ENCODE results near the gene PROCA1.

The PROCA1 gene

DNA sequence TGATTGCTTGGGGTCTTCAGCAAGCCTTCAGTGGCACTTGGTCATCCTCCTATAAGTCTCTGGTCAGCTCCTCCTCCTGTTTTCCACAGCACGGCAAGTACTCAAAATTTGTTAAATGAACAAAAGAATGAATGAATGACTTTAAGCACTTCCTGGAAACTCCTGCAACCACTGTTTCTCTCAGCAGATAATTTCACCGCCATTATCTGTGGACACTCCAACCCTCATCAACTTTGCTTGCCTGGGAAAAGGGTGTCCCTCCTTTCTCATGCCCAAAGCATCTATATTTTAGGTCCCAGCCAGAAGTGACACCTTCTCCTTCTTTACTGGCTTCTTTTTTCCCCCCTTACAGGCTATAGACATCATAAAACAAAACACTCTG is 4.4 kb downstream of the PROCA1 start:
- DNase-seq (ENCODE audit: low read depth) = no peak

DNA sequence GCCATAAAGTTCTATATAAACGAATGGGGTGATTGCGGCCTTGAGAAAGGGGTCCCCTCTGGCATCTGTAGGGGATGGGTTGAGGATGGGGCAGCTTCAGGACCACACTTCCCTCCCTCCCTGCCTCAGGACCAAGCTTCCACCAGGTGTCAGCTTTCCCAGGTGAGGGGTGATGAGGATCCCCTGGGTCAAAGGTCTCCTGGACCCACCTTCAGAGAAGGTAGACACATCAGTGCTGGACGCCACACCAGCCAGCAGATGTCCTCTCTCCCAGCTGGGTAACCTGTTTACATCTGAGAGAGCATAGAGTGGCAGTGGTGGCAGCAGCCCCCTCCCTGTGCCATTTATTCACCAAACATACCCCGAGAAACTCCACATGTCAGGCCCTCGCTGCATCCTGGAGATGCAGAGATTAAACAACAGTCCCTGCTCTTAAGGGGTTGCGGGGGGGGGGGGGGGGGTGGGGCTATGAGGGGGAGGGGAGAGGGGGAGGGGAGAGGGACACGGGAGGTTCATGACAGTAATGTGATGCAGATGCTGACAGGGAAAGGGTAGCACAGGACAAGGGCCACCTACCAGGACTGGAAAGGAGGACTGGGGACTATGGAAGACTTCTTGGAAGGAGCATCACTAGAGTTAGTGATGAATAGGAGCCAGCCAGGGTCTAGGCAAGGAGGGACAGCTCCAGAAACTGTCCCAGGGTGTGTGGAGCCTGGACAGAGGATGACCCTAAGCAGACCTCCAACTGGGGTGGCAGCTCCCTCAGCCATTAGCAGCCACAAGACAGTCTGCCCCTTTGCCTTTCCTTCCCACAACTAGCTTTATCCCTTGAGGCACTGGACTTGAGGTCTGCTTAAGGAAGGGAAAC is 5.0 kb downstream of the PROCA1 start:
- DNase-seq (ENCODE audit: low read depth) = no peak

DNA sequence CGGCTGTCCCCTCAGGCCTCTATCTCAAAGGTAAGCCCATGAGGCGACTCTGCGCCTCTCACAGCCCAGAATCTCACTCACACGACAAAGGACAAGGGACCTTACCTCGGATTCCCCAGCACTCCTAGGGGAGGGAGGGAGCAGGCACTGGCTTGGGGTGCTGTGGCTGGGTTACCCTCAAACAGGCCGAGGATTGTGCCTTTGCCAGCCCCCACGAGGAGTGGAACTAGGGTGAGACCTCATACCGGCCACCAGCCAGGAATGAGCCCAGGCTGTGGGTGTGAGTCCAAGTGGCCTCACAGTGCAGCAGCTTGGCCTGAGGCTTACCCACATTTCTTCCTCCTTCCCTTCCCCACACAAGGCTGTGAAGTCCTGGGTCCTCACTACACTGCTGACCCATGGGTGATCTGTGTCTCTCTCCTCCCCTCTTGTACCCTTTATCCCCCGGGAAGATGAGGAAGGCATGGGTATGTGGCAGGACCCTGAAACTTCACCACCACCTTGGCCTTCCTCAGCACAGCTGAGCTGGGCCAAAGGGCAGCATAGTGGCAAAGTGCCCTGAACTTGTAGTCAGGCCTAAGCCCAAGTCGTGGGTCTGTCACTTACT is 5.9 kb downstream of the PROCA1 start:
- DNase-seq (ENCODE audit: low read depth) = no peak

DNA sequence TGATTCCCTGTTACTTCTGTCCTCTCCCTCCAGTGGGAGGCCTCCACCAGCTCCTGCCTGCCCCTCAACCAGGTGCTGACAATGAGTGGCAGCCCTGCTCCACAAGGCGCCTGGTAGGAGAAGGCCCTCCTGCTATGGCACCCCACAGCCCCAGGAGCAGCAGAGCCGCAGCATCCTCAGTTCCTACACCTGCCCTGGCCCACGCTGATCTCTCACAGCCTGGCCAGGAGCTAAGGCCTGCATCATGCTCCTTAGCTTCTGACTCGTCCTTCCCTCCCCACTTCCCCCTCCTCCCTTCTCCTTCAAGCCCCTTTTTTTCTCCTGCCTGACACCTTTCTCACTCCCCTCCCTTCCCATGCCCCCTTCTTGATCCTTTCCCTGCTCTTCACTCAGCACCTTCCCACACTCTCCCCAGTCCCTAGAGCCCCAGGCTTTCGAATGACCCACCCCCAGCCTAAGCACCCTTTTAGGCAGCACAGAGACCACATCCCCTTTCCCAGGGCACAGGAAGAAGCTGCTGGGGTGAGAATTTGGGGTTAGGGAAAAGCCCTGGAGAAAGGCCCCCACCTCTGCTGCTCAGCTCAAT is 6.5 kb downstream of the PROCA1 start:
- DNase-seq (ENCODE audit: low read depth) = no peak

DNA sequence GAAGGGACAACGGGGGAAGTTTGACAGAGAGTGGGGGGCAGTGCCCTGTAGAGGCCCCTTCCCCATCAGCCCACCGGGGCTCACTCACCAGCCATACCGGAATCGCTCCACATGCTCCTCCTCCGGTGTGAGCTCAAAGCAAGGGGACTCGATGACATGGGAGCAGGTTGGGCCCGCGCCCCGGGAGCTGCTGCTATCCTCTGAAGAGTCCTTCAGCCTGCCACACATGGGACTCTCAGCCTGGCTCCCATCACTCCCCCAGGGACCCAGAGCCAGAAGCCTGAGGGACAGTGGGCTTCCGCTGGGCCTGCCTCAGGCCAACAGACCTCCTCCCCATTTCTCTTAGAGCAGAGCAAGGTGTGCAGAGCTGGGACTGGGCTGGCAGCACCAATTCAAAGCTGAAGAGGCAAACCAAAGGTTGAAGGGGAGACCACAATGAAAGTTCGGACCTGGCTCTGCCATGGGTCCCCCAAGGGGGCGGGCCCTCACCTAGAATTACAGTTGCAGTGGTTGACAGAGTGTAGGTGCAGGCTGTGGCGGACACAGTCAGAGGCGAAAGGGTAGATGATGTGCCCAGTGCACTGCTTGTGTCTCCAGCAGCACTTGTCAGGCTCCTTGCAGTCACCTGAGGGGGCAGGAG is 7.3 kb downstream of the PROCA1 start:
- DNase-seq (ENCODE audit: low read depth) = no peak

DNA sequence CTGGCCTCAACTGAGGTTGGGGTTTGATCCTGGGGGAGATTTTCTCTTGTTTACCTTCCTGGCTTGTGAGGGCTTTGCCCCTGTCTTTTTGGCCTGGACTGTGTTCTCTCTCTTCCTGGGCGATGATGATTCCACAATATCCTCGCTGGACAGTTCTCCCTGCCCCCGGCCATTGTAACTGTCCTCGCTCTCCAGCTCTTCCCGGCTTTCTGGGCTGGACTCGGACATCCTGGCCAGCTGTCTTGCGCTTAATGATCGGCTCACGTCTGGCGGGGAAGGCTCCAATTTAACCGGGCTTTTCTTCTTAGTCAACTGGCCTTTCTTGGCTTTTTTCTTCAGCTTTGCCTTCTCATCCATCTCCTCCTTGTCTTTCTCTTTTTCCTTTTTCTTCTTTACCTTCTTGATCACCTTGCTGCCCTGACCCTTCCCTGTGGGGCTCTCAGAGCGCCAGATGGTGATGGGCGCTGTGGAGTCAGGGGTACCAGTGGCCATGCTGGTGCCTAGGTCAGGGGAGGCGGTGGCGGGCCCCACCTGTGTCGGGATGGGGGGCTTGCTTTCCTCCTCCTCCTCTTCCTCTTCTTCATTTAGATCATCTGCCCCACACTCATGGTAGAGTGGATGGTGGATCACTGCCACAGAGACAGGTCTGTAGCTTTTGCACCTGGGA is 8.0 kb downstream of the PROCA1 start:
- no peak for DNase-seq (ENCODE audit: low read depth)

DNA sequence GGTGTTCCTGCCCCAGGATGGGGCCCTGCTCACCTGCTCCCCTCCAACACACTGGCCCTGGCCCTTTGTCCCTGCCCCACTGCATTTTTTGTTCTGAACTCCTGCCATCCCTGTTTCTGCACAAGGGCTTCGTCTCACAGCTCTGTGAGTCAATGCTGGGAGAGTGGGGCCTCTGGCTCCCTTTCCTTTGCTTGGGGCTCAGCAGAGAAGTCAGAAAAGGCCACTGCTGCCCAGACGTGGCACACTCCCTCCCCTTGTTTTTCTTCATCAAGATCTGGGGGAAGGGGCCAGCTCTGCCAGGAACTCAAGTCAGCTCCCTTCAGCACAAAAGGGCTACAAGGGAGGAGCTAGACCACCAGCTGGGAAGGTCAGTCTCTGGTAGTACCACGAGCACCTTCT is 8.9 kb downstream of the PROCA1 start:
- DNase-seq (ENCODE audit: low read depth) = no peak

DNA sequence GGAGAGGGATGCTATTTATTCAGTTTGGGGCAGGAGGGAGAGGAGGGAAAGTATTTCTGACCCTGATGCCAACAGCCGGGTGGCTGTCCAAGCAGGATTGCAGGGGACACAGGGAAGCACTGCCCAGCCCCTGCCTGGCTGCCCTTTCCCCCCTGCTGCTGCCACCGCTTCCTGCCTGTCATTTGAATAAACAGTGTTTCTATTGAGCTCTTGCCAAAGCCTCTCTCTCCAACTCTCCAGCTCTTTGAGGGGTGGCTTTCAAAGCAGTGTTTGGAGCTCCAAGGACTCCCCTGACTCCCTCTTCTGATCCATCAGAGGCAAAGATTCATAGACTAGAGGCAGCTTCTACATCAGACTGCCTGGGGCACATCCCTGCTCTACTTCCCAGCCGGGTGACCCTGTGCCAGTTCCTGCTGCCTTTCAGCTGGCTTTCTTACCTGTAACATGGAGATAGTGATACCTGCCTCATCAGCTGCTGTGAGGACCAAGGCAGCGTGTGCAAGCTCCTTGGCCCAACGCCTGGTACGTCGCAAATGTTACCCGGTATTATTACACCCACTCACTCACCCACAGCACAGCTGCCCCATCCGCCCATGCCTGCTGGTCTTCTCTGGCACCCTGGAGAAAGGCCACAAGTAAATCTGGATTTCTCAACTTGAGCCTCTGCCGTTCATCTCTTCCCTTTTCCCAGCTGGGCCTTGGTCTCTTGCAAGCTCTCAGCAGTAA is 9.5 kb downstream of the PROCA1 start:
- DNase-seq (ENCODE audit: low read depth) = no peak

DNA sequence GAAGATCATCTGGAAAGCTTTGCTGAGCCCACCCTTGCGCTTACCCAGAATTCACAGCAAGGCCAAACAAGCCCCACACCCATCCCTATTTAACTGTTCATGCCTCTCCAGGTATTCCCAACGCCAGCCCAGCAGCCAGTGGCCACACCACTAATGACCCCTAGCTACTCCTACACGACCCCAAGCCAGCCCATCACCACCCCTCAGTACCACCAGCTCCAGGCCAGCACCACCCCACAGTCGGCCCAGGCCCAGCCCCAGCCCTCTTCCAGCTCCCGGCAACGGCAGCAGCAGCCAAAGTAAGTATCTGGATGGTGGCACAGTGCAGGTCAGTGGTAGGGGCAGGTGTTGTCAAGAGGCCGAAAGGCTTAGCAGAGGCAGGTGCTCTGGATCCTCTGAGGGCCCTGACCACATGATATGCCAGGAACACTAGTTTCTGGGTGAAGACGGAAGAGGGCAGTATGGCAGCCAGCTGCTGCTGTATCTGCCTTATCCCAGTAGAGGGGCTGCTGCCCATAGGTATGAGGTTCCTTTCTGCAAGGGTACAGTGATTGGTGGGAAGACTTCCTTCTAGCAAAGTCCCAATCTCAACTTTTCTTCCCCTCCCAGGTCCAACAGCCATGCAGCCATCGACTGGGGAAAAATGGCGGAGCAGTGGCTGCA is 10.7 kb downstream of the PROCA1 start:
- DNase-seq (ENCODE audit: low read depth) = no peak

DNA sequence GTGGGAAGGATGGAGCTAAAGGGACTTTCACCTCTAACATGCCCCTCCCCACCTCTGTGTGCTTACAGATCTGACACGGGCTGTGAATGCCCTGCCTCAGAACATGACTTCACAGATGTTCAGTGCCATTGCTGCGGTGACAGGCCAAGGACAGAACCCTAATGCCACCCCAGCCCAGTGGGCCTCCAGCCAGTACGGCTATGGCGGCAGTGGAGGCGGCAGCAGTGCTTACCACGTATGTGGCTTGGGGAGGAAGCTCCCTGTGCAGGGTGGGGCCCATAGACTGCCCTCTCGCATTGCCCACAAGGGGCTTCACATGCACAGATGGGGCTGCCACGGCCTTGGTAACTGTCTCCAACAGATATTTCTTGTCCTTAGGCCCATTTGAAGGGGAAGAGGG is 11.4 kb downstream of the PROCA1 start:
- no peak for DNase-seq (ENCODE audit: low read depth)

DNA sequence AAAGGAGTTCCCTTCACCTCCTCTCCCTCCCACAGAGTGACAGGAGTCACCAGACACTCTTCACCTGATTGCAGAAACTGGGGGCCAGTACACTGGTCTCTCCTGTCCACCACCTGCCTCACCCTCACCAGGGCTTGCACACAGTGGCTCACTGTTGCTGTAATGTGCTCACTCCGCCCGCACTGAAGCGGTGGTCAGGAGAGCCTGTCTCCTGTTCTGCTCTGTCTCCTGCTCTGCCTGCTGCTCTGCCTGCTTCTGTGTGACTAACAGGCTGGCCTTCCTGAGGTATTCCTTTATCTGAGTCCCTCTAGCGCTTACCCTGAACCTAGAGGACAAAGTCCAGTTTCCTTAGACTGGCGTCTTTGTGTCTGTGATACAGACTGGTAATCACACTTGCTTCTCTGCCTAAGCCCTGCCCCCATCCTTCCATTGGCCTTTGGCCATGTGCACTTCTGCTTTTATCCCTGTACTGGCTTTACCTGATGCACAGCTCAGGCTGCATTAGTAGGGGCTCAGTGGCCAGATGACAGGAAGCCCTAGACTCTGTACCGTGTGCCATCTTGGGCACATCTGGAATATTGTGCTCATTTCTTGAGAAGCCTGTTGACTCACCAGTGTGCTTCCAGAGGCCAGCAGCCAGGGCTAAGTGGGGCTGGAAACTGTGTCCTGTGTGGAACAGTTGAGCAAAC is 13.3 kb downstream of the PROCA1 start:
- DNase-seq (ENCODE audit: low read depth) = no peak

DNA sequence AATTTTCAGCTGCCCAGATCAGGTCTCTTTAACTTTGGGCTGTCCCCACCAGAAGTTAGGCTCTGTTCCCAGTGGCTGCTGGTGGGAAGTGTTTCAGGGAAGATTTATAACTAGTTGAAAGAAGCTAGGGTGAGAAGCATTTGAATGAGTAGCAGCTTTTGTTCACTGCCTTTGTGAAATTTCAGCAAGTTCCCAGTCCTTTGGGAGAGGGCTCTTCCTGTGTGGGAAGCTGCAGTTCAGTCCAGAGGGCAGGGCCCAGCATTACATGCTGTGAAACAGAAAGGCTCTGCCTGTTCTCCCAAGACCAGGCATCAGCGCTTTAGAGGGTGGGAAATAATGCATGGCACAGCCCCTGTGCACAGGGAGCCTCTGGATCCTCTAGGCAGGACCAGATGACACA is 17.8 kb downstream of the PROCA1 start:
- no peak for DNase-seq (ENCODE audit: low read depth)

DNA sequence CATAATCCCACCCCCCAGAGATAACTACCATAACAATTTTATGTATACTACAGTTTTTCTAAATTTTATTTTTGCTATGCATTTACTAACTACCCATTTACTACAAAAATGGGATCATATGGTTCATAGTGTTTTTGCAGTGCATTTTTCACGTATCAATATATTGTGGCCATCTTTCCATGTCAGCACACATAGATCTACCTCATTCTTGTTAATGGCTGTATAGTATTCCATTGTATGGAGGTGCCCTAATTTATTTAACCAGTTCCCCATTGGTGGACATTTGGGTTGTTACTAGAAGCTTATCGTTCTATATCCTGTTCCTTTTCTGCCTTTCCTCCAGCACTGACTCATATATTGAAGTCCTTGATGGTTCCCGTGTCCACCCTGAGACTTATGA is 22.7 kb downstream of the PROCA1 start:
- no peak for DNase-seq (ENCODE audit: low read depth)

DNA sequence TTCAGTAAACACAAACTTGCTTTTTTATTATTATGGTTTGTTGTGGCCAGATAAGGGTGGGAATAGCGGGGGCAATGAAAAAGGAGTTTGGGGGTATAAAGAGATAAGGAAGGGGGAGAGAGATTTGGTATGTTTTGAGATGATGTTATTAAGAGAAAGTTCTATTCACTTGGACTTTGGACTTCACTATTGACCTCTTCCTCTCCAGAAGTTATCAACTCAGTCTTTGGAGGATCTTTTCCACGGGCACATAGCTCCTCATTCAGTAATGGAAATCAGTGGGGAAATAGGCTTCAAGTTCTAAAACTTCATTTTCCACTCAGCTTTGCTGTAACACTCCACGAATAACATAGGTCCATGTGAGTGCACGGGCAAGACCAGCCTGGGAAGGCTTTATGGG is 23.2 kb downstream of the PROCA1 start:
- no peak for DNase-seq (ENCODE audit: low read depth)

DNA sequence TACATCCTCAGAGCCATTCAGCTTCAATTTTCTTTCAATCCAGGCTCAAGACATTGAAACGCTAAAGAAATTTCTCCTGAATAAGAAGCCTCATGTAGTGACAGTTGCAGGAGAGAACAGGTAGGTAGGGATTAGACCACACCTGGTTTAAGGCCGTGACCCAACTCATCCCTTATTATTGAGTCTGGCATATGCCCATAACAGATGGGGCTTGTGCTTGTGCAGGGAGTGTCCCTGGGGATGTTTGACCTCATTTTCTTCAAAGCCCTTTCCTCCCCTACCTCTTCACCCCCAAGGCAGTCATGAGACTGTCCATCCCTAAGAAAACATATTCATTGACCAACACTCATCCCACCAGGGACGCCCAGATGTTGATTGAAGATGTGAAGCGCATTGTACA is 25.4 kb downstream of the PROCA1 start:
- no peak for DNase-seq (ENCODE audit: low read depth)

DNA sequence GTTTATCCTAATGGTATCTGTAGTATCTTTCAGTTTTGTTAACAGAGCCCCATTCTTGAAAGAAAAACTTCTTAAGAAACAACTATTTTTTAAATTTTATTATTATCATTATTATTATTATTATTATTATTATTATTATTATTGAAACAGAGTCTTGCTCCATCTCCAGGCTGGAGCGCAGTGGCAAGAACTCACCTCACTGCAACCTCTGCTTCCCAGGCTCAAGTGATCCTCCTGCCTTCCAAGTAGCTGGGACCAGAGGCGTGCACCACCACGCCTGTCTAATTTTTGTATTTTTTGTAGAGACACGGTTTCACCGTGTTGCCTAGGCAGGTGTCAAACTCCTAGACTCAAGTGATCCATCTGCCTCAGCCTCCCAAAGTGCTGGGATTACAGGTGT is 26.3 kb downstream of the PROCA1 start:
- no peak for DNase-seq (ENCODE audit: low read depth)

DNA sequence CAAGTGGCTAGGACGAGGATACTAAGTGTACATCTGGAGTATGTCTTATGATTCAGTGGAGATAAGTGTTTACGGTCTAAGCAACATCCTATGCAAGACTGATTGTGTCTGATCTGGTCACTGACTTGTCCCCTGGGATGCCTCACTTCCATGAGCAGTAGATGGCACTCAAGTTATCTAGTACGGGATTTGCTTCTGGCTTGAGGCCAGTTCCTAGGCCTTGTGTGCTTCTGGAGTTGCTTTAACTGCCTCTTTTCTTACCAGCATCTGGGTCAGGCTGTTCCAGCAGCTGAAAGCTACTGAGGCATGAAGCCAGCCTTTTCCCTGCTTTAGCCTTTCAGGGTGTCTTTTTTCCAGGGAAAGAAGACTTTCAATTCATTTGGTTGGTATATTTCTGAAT is 26.7 kb downstream of the PROCA1 start:
- DNase-seq (ENCODE audit: low read depth) = no peak

DNA sequence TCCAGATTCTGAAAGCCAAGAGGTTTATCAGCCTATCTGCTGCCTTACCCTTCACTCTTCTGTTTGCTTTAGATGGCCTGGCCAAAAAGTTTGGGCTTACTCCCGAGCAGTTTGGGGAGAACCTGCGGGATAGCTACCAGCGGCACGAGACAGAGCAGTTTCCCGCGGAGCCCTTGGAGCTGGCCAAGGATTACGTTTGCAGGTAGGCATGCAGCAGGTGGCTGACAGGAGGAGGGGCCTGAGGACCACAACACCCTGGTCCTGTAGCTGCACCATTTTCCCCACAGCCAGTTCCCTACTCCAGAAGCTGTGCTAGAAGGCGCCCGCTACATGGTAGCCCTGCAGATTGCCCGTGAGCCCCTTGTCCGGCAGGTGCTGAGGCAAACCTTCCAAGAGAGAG is 29.0 kb downstream of the PROCA1 start:
- DNase-seq (ENCODE audit: low read depth) = no peak

DNA sequence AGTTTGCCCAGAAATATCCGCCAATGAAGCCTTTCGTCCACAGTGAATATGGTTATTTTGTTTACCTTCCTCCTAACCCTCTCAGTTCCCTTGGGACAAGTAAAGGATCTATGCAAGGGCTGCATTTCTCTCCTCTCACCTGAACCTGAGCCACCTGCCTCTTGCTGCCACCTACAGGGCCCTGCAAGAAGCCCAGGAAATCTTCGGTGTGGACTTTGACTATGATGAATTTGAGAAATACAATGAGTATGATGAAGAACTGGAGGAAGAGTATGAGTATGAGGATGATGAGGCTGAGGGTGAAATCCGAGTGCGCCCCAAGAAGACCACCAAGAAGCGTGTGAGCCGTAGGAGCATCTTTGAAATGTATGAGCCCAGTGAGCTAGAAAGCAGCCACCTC is 35.7 kb downstream of the PROCA1 start:
- no peak for DNase-seq (ENCODE audit: low read depth)

DNA sequence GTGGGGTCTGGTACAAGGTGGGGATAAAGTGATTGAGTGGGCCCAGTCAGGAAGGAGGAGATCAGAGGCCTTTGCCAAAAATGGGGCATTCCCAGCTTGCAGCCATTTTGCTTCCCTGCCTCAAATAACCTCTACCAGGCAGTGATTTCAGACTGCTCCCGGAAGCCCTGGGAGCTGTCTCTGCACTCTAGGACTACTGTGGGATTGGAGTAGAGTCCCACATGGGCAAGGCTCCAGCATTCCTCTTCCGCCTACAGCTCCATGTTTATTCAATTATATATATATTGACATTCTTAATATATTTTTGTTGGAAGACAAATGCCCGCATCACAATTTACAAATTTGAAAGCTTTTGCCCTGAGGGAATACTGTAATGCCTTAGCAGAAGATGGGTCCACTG is 36.2 kb downstream of the PROCA1 start:
- DNase-seq (ENCODE audit: low read depth) = no peak

DNA sequence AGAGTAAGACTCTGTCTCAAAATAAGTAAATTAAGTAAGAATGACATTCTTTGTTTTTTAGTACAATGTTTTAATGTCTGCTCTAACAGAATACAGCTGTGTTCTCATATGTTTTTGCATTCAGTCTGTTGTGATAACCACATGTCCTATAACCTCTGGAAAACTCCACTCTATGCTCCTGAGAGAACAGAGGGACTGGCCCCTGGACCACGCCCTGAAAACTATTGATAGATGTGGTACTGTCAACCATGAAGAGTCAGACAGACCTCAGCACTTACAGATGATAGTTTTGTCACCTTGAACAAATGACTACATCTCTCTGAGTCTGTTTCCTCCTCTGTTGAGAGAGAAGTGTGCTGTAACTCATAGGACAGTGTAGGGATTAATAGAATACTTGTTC is 41.8 kb downstream of the PROCA1 start:
- DNase-seq (ENCODE audit: low read depth) = no peak
